ENCODE data around the gene DNAJC18.

DNAJC18 gene

GRCh38 chr5:139386050-139386438 is 53.3 kb downstream of the DNAJC18 start:
- DNase-seq = no peak

GRCh38 chr5:139385061-139386049 is 54.0 kb downstream of the DNAJC18 start:
- no peak for DNase-seq

- no peak for DNase-seq
Observed at GRCh38 chr5:139384591-139385051, 54.7 kb downstream of the DNAJC18 start.

GRCh38 chr5:139383993-139384590 is 55.2 kb downstream of the DNAJC18 start:
- no peak for DNase-seq

GRCh38 chr5:139383275-139383992 is 55.9 kb downstream of the DNAJC18 start, which contains the start of gene SLC23A1:
SLC23A1 (minus strand) TSS chr5:139383297; CDS start chr5:139383253, 44 bp downstream.
- DNase-seq = no peak

- DNase-seq = no peak
Observed at GRCh38 chr5:139382807-139383206, 56.5 kb downstream of the DNAJC18 start.

GRCh38 chr5:139381837-139382761 is 57.2 kb downstream of the DNAJC18 start:
- no peak for DNase-seq

- no peak for DNase-seq
Observed at GRCh38 chr5:139379626-139380449, 59.5 kb downstream of the DNAJC18 start.

- no peak for DNase-seq
Observed at GRCh38 chr5:139378941-139379361, 60.4 kb downstream of the DNAJC18 start.

- DNase-seq = no peak
Observed at GRCh38 chr5:139378101-139378825, 61.1 kb downstream of the DNAJC18 start.

GRCh38 chr5:139377226-139377625 is 62.1 kb downstream of the DNAJC18 start:
- DNase-seq = no peak

- DNase-seq = no peak
Observed at GRCh38 chr5:139376364-139376763, 63.0 kb downstream of the DNAJC18 start.

- no peak for DNase-seq
Observed at GRCh38 chr5:139374909-139375308, 64.4 kb downstream of the DNAJC18 start.

- DNase-seq = no peak
Observed at GRCh38 chr5:139371482-139372435, 67.6 kb downstream of the DNAJC18 start.

- DNase-seq = peak; percentile 72
Observed at GRCh38 chr5:139369181-139369580, 70.1 kb downstream of the DNAJC18 start.

- no peak for DNase-seq
Observed at GRCh38 chr5:139368613-139369012, 70.7 kb downstream of the DNAJC18 start.

GRCh38 chr5:139364466-139364865 is 74.9 kb downstream of the DNAJC18 start:
- no peak for DNase-seq

- DNase-seq = no peak
Observed at GRCh38 chr5:139363937-139364336, 75.4 kb downstream of the DNAJC18 start.

Data from fibroblast of skin of scalp (primary cell).